ENCODE measurements around the gene TMEM179. TPM values are rescaled to one million over a fixed set of nuclear protein-coding genes. Genes with fewer than 3 reads are reported as not detected.

The TMEM179 gene
- total and polyA plus RNA-seq, 9 donors: 0.38 to 0.95 (median 0.61) TPM

- WGBS (ENCODE audit: insufficient coverage): 67% methylated on average over 11 of the region's 11 CpGs
- Histone ChIP-seq H3K36me3 (ENCODE audit: control insufficient read depth, insufficient read depth, low read length) (no peaks in the 10 kb centered on the region), H3K4me3 (ENCODE audit: low read length) (no peak overlapping the region), H3K4me1 (ENCODE audit: control insufficient read depth, insufficient read depth, low read length) (peaks cover 63% of the 10 kb centered on the region), H3K27ac (ENCODE audit: low read length) (no peak overlapping the region), H3K9me3 (replicated peaks; ENCODE audit: control insufficient read depth, low read depth, low read length) (no peaks in the 10 kb centered on the region), H3K27me3 (ENCODE audit: control insufficient read depth, insufficient read depth, low read length) (peaks cover 30% of the 10 kb centered on the region)
- no peak for DNase-seq
Measured at GRCh38 chr14:104572024-104572626, 32.4 kb downstream of the TMEM179 start.

- H3K4me1 ChIP-seq (ENCODE audit: control insufficient read depth, insufficient read depth, low read length): peaks cover 55% of the 10 kb centered on the region
- DNase-seq: no peak
- no peak overlapping the region for H3K27ac ChIP-seq (ENCODE audit: low read length)
- no peaks in the 10 kb centered on the region for H3K9me3 ChIP-seq (replicated peaks; ENCODE audit: control insufficient read depth, low read depth, low read length)
- H3K27me3 ChIP-seq (ENCODE audit: control insufficient read depth, insufficient read depth, low read length): peaks cover 36% of the 10 kb centered on the region
- no peaks in the 10 kb centered on the region for H3K36me3 ChIP-seq (ENCODE audit: control insufficient read depth, insufficient read depth, low read length)
- 28% methylated on average over 16 of the region's 16 CpGs for WGBS (ENCODE audit: insufficient coverage)
- no peak overlapping the region for H3K4me3 ChIP-seq (ENCODE audit: low read length)
Measured at GRCh38 chr14:104571246-104571645, 33.3 kb downstream of the TMEM179 start.

DNA sequence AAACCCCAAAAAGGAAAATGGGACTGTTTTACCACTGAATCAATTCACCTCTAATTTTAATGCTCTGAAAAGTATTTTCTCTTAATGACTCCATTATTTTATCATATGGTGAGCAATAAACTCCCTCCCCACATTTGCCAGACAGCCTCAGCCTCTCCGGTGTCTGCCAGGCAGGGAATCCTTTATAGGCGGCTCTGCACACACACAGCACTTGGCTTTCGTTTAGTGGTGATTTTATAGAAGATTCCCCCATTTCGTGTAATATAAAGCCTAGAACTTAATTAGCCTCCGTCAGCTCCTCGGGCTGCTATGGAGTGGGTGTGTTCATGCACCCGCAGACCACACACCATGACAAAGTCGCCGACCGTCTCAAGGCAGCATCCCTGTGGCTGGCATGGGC lies 35.1 kb downstream of the TMEM179 start:
- Histone ChIP-seq H3K4me1 (ENCODE audit: control insufficient read depth, insufficient read depth, low read length) (peaks cover 37% of the 10 kb centered on the region), H3K4me3 (ENCODE audit: low read length) (no peak overlapping the region), H3K27ac (ENCODE audit: low read length) (no peak overlapping the region), H3K36me3 (ENCODE audit: control insufficient read depth, insufficient read depth, low read length) (no peaks in the 10 kb centered on the region), H3K27me3 (ENCODE audit: control insufficient read depth, insufficient read depth, low read length) (peaks cover 51% of the 10 kb centered on the region), H3K9me3 (replicated peaks; ENCODE audit: control insufficient read depth, low read depth, low read length) (no peaks in the 10 kb centered on the region)
- no peak for DNase-seq
- WGBS (ENCODE audit: insufficient coverage): 28% methylated on average over 3 of the region's 10 CpGs

DNA sequence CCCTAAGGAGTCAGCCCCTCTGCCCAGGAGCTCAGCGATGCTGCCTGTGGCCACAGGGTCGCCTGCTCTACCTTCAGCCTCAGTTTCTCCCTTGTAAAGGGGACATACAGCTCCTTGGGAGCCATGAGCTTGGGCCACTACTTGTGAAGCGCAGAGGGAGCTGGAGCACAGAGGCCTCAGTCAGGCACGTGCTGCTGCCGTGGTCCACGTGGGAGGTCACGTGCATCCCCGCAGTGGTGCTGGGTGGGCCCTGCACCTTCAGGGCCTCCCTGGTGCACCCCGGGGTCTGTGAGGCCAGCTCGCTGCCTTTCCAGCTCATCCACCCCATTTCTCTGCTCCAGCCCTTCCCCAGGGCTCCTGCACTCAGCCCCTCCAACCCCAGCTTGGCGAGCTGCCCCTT lies 36.0 kb downstream of the TMEM179 start:
- H3K4me3 ChIP-seq (ENCODE audit: low read length): no peak overlapping the region

DNA sequence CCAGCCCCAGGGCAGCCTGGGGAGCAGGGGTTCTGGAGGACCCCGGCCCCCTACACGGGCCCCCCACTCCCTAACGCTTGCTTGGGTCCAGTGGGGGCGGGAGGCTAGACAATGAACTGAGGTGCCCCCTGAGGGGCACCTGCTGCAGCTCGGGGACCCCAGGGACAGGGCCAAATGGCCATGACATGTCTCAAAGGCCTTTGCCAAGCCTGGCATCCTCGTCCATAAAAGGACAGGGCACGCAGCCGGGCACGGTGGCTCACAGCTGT lies 36.7 kb downstream of the TMEM179 start:
- Histone ChIP-seq H3K27ac (ENCODE audit: low read length) (no peak overlapping the region), H3K4me1 (ENCODE audit: control insufficient read depth, insufficient read depth, low read length) (peaks cover 36% of the 10 kb centered on the region), H3K9me3 (replicated peaks; ENCODE audit: control insufficient read depth, low read depth, low read length) (no peaks in the 10 kb centered on the region), H3K4me3 (ENCODE audit: low read length) (no peak overlapping the region), H3K36me3 (ENCODE audit: control insufficient read depth, insufficient read depth, low read length) (no peaks in the 10 kb centered on the region), H3K27me3 (ENCODE audit: control insufficient read depth, insufficient read depth, low read length) (peaks cover 57% of the 10 kb centered on the region)
- no peak for DNase-seq
- WGBS (ENCODE audit: insufficient coverage): 75% methylated on average over 6 of the region's 9 CpGs

More for the DNA sequence above, 36.0 kb downstream of the TMEM179 start:
- no peak for DNase-seq
- H3K27me3 ChIP-seq (ENCODE audit: control insufficient read depth, insufficient read depth, low read length): peaks cover 59% of the 10 kb centered on the region
- no peak overlapping the region for H3K27ac ChIP-seq (ENCODE audit: low read length)
- WGBS (ENCODE audit: insufficient coverage): 73% methylated on average over 11 of the region's 11 CpGs
- peaks cover 37% of the 10 kb centered on the region for H3K4me1 ChIP-seq (ENCODE audit: control insufficient read depth, insufficient read depth, low read length)
- H3K9me3 ChIP-seq (replicated peaks; ENCODE audit: control insufficient read depth, low read depth, low read length): no peaks in the 10 kb centered on the region
- H3K36me3 ChIP-seq (ENCODE audit: control insufficient read depth, insufficient read depth, low read length): no peaks in the 10 kb centered on the region

- Histone ChIP-seq H3K9me3 (replicated peaks; ENCODE audit: control insufficient read depth, low read depth, low read length) (no peaks in the 10 kb centered on the region), H3K27me3 (ENCODE audit: control insufficient read depth, insufficient read depth, low read length) (peaks cover 57% of the 10 kb centered on the region), H3K4me1 (ENCODE audit: control insufficient read depth, insufficient read depth, low read length) (peaks cover 31% of the 10 kb centered on the region), H3K36me3 (ENCODE audit: control insufficient read depth, insufficient read depth, low read length) (no peaks in the 10 kb centered on the region), H3K4me3 (ENCODE audit: low read length) (no peak overlapping the region), H3K27ac (ENCODE audit: low read length) (no peak overlapping the region)
- WGBS (ENCODE audit: insufficient coverage): 35% methylated on average over 24 of the region's 27 CpGs
- DNase-seq: no peak
Measured at GRCh38 chr14:104567141-104567956, 37.2 kb downstream of the TMEM179 start.

- Histone ChIP-seq H3K36me3 (ENCODE audit: control insufficient read depth, insufficient read depth, low read length) (no peaks in the 10 kb centered on the region), H3K4me3 (ENCODE audit: low read length) (no peak overlapping the region), H3K9me3 (replicated peaks; ENCODE audit: control insufficient read depth, low read depth, low read length) (no peaks in the 10 kb centered on the region), H3K27ac (ENCODE audit: low read length) (no peak overlapping the region), H3K4me1 (ENCODE audit: control insufficient read depth, insufficient read depth, low read length) (peaks cover 22% of the 10 kb centered on the region), H3K27me3 (ENCODE audit: control insufficient read depth, insufficient read depth, low read length) (peaks cover 55% of the 10 kb centered on the region)
- WGBS (ENCODE audit: insufficient coverage): 79% methylated on average over 29 of the region's 30 CpGs
- DNase-seq: no peak
Measured at GRCh38 chr14:104564744-104565679, 39.6 kb downstream of the TMEM179 start.

DNA sequence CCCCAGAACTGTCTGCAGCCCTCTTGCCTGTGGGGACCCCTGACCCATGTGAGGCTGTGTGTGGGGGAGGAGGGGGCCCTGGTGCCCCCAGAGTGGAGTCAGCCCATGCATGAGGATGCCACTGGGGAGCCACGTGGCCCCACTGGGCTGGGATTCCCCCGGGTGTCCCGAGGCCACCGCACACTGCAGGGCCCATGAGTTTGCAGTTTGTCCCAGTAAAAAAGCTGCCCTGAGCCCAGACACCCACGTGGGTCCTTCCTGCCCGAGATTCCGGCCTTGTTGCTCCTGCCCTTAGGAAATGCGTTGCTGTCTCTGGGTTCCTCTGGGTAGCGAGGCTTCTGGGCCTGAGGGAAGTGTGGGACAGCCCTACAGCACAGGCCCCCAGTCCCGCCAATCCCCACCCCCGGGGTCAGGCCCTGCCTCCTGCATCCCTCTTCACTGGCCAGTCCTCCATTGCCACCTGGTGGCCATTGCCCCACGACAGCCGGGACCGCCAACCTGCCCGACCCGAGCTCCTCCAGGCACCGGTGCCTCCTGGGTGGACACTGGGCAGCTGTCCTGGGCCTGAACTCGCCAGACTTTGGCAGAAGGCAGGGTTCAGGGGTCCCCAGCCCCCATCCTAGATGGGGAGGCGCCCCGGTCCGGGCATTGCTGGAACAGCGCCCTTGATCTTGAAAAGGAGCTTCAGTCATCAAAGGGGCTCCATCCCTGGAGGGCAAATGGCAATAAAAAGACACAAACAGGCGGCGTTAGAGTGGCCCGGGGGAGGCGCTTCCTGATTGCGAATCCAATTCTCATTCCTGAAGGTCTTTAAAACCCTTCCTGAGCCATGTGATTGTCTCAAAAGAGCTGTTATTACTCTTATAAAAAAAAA lies 40.6 kb downstream of the TMEM179 start:
- no peak overlapping the region for H3K4me3 ChIP-seq (ENCODE audit: low read length)
- H3K9me3 ChIP-seq (replicated peaks; ENCODE audit: control insufficient read depth, low read depth, low read length): no peaks in the 10 kb centered on the region
- H3K4me1 ChIP-seq (ENCODE audit: control insufficient read depth, insufficient read depth, low read length): peaks cover 22% of the 10 kb centered on the region
- no peak overlapping the region for H3K27ac ChIP-seq (ENCODE audit: low read length)
- peaks cover 47% of the 10 kb centered on the region for H3K27me3 ChIP-seq (ENCODE audit: control insufficient read depth, insufficient read depth, low read length)
- no peaks in the 10 kb centered on the region for H3K36me3 ChIP-seq (ENCODE audit: control insufficient read depth, insufficient read depth, low read length)
- peak; percentile 73 for DNase-seq
- 9% methylated on average over 20 of the region's 27 CpGs for WGBS (ENCODE audit: insufficient coverage)

GRCh38 chr14:104563191-104563741 lies 41.3 kb downstream of the TMEM179 start:
- Histone ChIP-seq H3K27ac (ENCODE audit: low read length) (no peak overlapping the region), H3K27me3 (ENCODE audit: control insufficient read depth, insufficient read depth, low read length) (peaks cover 42% of the 10 kb centered on the region), H3K4me1 (ENCODE audit: control insufficient read depth, insufficient read depth, low read length) (peaks cover 22% of the 10 kb centered on the region), H3K36me3 (ENCODE audit: control insufficient read depth, insufficient read depth, low read length) (no peaks in the 10 kb centered on the region), H3K9me3 (replicated peaks; ENCODE audit: control insufficient read depth, low read depth, low read length) (no peaks in the 10 kb centered on the region), H3K4me3 (ENCODE audit: low read length) (no peak overlapping the region)
- WGBS (ENCODE audit: insufficient coverage): 52% methylated on average over 10 of the region's 15 CpGs
- no peak for DNase-seq

All from muscle of leg (tissue), 11 donors.